DOHH2 (cell line): Measurements from ENCODE around the gene KCNMA1.

Experiments
- H3F3A ChIP-seq: fragments of 200-600 bp; sonication (generic), shearing (Covaris generic); 2 replicates; pipeline ENCODE4 v1.6.0; 2016; ENCODE audit warnings: antibody characterized with exemption, mild to moderate bottlenecking; ENCODE audit not compliant: control insufficient read depth, insufficient read depth
- H3K27ac ChIP-seq: fragments of 200-600 bp; sonication (generic); 2 replicates; pipeline ENCODE4 v1.5.1; 2014; ENCODE audit warnings: low read depth, mild to moderate bottlenecking, low read length, moderate library complexity
- H3K27me3 ChIP-seq: fragments of 200-600 bp; sonication (generic); 2 replicates; pipeline ENCODE4 v1.6.1; 2014; ENCODE audit warnings: mild to moderate bottlenecking, low read length, mixed read lengths; ENCODE audit not compliant: control insufficient read depth
- H3K36me3 ChIP-seq: fragments of 200-600 bp; sonication (generic); 2 replicates; pipeline ENCODE4 v1.6.1; 2014; ENCODE audit warnings: mild to moderate bottlenecking, low read length, moderate library complexity, mixed read lengths; ENCODE audit not compliant: control insufficient read depth
- H3K4me1 ChIP-seq: fragments of 200-600 bp; sonication (generic); 2 replicates; pipeline ENCODE4 v1.6.1; 2014; ENCODE audit warnings: mild to moderate bottlenecking, low read length, mixed read lengths; ENCODE audit not compliant: control insufficient read depth
- H3K4me2 ChIP-seq: fragments of 200-600 bp; sonication (generic); 2 replicates; pipeline ENCODE4 v1.6.0; 2014; ENCODE audit warnings: mild to moderate bottlenecking, low read length, moderate library complexity
- H3K4me3 ChIP-seq: fragments of 200-600 bp; sonication (generic); 2 replicates; pipeline ENCODE4 v1.5.1; 2014; ENCODE audit warnings: mild to moderate bottlenecking, low read length, mixed read lengths
- H3K79me2 ChIP-seq: fragments of 200-600 bp; sonication (generic); 2 replicates; pipeline ENCODE4 v1.6.1; 2014; ENCODE audit warnings: mild to moderate bottlenecking, low read length, mixed read lengths; ENCODE audit not compliant: control insufficient read depth
- H3K9me2 ChIP-seq: fragments of 200-600 bp; sonication (generic); replicated peaks from 2 replicates; pipeline ENCODE4 v1.6.1; 2014; ENCODE audit warnings: mild to moderate bottlenecking, low read length, mixed read lengths; ENCODE audit not compliant: control insufficient read depth
- H3K9me3 ChIP-seq: fragments of 200-600 bp; sonication (generic); 2 replicates; pipeline ENCODE4 v1.6.1; 2014; ENCODE audit warnings: antibody characterized with exemption, low read length, mixed read lengths; ENCODE audit not compliant: control insufficient read depth, insufficient read depth
- H4K20me1 ChIP-seq: fragments of 200-600 bp; sonication (generic); 2 replicates; pipeline ENCODE4 v1.6.0; 2014; ENCODE audit warnings: low read depth, mild to moderate bottlenecking, antibody characterized with exemption, low read length, moderate library complexity; ENCODE audit not compliant: control insufficient read depth, insufficient read depth
- EZH2phosphoT487 ChIP-seq: fragments of 200-600 bp; sonication (generic); IDR thresholded peaks from 2 replicates; pipeline ENCODE4 v1.6.1; 2017; ENCODE audit warnings: borderline replicate concordance, mild to moderate bottlenecking, antibody characterized with exemption, low read length, moderate library complexity, mixed read lengths
- TF ChIP-seq, protein P1 (sequence below): fragments of 200-600 bp; sonication (generic); IDR thresholded peaks from one replicate; pipeline ENCODE4 v1.5.1; 2014; ENCODE audit warnings: antibody characterized with exemption, mild to moderate bottlenecking, low read depth, low read length; ENCODE audit not compliant: poor library complexity, severe bottlenecking

KCNMA1 gene

DNA sequence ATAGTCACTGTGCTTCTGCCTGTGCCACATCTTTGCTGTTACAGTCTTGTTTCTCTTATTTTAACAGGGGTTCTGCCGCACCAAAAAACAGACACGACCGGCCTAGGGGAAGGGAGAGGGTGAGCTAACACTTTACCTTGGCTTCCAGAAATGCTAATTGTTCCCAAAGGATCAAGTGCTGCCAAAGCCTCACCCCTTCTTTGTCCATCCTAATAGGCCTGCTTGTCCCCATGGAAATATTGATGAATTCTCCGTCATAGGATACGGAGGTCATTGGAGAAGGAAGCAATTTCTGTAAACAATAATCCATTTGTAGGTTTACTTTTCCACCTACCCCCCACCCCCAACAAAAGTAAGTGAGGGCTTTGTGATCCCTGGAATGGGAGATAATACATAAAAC is 567.3 kb downstream of the KCNMA1 start:
- no peaks in the 10 kb centered on the region for H3K27me3 ChIP-seq
- H3K9me3 ChIP-seq: no peaks in the 10 kb centered on the region
- no peaks in the 10 kb centered on the region for H3K79me2 ChIP-seq
- no peaks in the 10 kb centered on the region for H4K20me1 ChIP-seq
- TF ChIP-seq, protein P1, sequence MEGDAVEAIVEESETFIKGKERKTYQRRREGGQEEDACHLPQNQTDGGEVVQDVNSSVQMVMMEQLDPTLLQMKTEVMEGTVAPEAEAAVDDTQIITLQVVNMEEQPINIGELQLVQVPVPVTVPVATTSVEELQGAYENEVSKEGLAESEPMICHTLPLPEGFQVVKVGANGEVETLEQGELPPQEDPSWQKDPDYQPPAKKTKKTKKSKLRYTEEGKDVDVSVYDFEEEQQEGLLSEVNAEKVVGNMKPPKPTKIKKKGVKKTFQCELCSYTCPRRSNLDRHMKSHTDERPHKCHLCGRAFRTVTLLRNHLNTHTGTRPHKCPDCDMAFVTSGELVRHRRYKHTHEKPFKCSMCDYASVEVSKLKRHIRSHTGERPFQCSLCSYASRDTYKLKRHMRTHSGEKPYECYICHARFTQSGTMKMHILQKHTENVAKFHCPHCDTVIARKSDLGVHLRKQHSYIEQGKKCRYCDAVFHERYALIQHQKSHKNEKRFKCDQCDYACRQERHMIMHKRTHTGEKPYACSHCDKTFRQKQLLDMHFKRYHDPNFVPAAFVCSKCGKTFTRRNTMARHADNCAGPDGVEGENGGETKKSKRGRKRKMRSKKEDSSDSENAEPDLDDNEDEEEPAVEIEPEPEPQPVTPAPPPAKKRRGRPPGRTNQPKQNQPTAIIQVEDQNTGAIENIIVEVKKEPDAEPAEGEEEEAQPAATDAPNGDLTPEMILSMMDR: no peak
- TF ChIP-seq EZH2phosphoT487: no peak
- no peaks in the 10 kb centered on the region for H3K36me3 ChIP-seq
- no peak overlapping the region for H3K4me2 ChIP-seq
- H3F3A ChIP-seq: no peaks in the 10 kb centered on the region
- no peak overlapping the region for H3K27ac ChIP-seq
- no peaks in the 10 kb centered on the region for H3K4me1 ChIP-seq
- H3K9me2 ChIP-seq: no peaks in the 10 kb centered on the region
- H3K4me3 ChIP-seq: no peak overlapping the region

DNA sequence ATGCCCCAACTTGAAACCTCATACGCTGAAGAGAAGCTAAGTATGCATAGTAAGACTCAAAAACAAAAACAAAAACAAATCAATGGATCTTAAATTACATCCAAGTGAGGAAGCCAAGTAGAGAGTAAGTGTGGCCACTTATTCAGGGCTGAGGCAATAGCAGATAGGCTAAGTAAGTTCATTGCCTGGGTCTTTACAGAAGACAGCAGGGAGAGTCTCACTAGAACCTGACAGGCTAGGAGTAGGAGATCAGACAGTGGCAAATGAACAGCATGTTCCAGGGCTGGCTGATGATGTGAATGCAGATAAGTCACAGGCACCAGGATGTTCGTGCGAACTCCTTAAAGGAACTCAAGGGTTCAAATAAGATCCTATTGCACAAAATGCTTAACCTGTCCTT is 568.6 kb downstream of the KCNMA1 start:
- Histone ChIP-seq H3K9me3 (no peaks in the 10 kb centered on the region), H4K20me1 (no peaks in the 10 kb centered on the region), H3K79me2 (no peaks in the 10 kb centered on the region), H3K9me2 (no peaks in the 10 kb centered on the region), H3K4me2 (no peak overlapping the region), H3K4me1 (no peaks in the 10 kb centered on the region), H3F3A (no peaks in the 10 kb centered on the region), H3K27me3 (no peaks in the 10 kb centered on the region), H3K4me3 (no peak overlapping the region), H3K27ac (no peak overlapping the region), H3K36me3 (no peaks in the 10 kb centered on the region)
- TF ChIP-seq, protein P1: no peak
- no peak for TF ChIP-seq EZH2phosphoT487

DNA sequence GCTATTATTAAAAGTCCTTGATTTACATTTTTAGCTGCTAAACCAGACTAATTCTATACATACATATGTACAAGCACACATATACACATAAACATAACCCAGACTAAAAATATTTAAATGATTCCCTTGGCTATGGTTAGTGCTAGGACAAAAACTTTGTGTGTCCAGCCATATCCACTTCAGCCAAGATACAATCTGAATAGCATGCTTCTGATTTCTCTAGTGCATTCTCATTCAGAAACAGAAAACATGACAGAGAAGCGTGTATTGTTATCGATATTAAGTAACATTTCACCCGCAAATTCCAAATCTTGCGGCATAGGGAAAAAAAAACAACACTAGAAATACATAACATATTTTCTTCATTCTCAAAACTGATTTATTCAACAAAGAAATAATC is 569.3 kb downstream of the KCNMA1 start:
- no peaks in the 10 kb centered on the region for H3K9me3 ChIP-seq
- H3K4me2 ChIP-seq: no peak overlapping the region
- no peaks in the 10 kb centered on the region for H3K9me2 ChIP-seq
- no peaks in the 10 kb centered on the region for H3K79me2 ChIP-seq
- H3K27me3 ChIP-seq: no peaks in the 10 kb centered on the region
- no peaks in the 10 kb centered on the region for H4K20me1 ChIP-seq
- H3K36me3 ChIP-seq: no peaks in the 10 kb centered on the region
- no peaks in the 10 kb centered on the region for H3F3A ChIP-seq
- no peaks in the 10 kb centered on the region for H3K4me1 ChIP-seq
- H3K4me3 ChIP-seq: no peak overlapping the region
- no peak overlapping the region for H3K27ac ChIP-seq
- TF ChIP-seq, protein P1: no peak
- no peak for TF ChIP-seq EZH2phosphoT487

DNA sequence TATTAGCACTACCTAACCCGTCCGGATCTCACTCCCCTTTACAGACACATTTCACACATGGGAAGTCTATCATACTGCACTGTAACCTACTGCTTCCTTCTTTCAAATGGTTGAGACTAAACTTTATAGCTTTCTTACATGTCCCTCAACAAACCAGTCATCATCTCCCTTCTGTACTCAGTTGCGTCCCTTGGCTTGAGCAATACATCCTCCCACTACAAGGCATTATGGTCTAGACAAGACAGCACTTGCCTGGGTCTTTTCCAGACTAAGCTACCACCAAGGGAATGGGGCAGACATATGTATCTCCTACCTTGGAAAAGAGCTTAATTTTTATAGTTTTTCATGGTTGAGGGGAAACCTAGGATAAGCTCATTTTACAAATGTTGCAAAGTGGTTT is 575.2 kb downstream of the KCNMA1 start:
- Histone ChIP-seq H3K4me2 (no peak overlapping the region), H4K20me1 (no peaks in the 10 kb centered on the region), H3K4me1 (no peaks in the 10 kb centered on the region), H3K9me3 (no peaks in the 10 kb centered on the region), H3K9me2 (no peaks in the 10 kb centered on the region), H3K79me2 (no peaks in the 10 kb centered on the region), H3K36me3 (no peaks in the 10 kb centered on the region), H3K27ac (no peak overlapping the region), H3K4me3 (no peak overlapping the region), H3K27me3 (no peaks in the 10 kb centered on the region), H3F3A (no peaks in the 10 kb centered on the region)
- TF ChIP-seq, protein P1: no peak
- no peak for TF ChIP-seq EZH2phosphoT487
